K562 (cell line): ENCODE measurements around the gene DNPEP. TPM values are rescaled to one million over a fixed set of nuclear protein-coding genes. Genes with fewer than 3 reads are reported as not detected.

Experiments
- ATAC-seq: fragments of 200-7000 bp; cut with Tn5 transposase; 3 replicates; pipeline ENCODE4 v1.9.1; 2020; ENCODE audit warnings: moderate library complexity
- BruUV-seq: library from RNA; stranded (reverse); fragments of 400-500 nt; replicated peaks from 2 replicates; lab custom pipeline; 2021; lab: Mats Ljungman, UMichigan
- CTCF ChIA-PET: fragments of 300-600 bp; formaldehyde crosslinking; extraction: SDS; loops from one replicate; lab custom pipeline; 2021; ENCODE audit warnings: low intra/inter-chr PET ratio; lab: Yijun Ruan, JAX
- POLR2A ChIA-PET: fragments of 300-600, 350-650 bp; sonication (Branson Sonifier 250); formaldehyde crosslinking; extraction: SDS; loops from one replicate; lab custom pipeline; 2021; ENCODE audit warnings: antibody characterized with exemption, inconsistent platforms; lab: Yijun Ruan, JAX
- DNase-seq, 4 experiments: peaks; one replicate each; pipeline versions ENCODE4 v3.0.0 to v3.0.0-alpha.2; 2011 to 2018; ENCODE audit warnings: low spot score in 3 of 4, mixed read lengths in 3 of 4; ENCODE audit errors: extremely low read depth in 1 of 4
- FAIRE-seq: peaks from 2 replicates; lab custom pipeline; 2011; peaks lifted over from hg19 to GRCh38; lab: Jason Lieb, UNC
- H2AFZ ChIP-seq: 2 replicates; pipeline ENCODE4 v1.6.0; 2011; ENCODE audit warnings: low read depth, low read length, control low read depth, inconsistent platforms
- H3K27ac ChIP-seq: fragments of 200-600 bp; 3 replicates; pipeline ENCODE4 v1.8.0; 2011; ENCODE audit warnings: low read depth, mild to moderate bottlenecking, control low read depth, inconsistent platforms, low read length, moderate library complexity, mixed read lengths; ENCODE audit errors: extremely low read depth
- H3K27me3 ChIP-seq, 2 experiments: fragments of 300-600 bp in 1 of 2; 2 replicates in 1 of 2; 3 replicates in 1 of 2; pipeline versions ENCODE4 v1.6.0 to v1.8.0; 2011; ENCODE audit warnings: inconsistent platforms in 2 of 2, low read length in 2 of 2, mild to moderate bottlenecking in 1 of 2, mixed read lengths in 1 of 2, moderate library complexity in 1 of 2; ENCODE audit not compliant: control insufficient read depth in 2 of 2, insufficient read depth in 2 of 2
- H3K36me3 ChIP-seq: fragments of 300-600 bp; 3 replicates; pipeline ENCODE4 v1.8.0; 2011; ENCODE audit warnings: mild to moderate bottlenecking, low read length, inconsistent platforms; ENCODE audit not compliant: control insufficient read depth, insufficient read depth
- H3K4me1 ChIP-seq, 2 experiments: fragments of 200-600 bp in 1 of 2; replicated peaks in 1 of 2; 2 replicates in 1 of 2; 3 replicates in 1 of 2; pipeline versions ENCODE4 v1.5.1 to v1.8.0; 2011; ENCODE audit warnings: inconsistent platforms in 2 of 2, low read length in 2 of 2, mild to moderate bottlenecking in 1 of 2, mixed read lengths in 1 of 2, moderate library complexity in 1 of 2; ENCODE audit not compliant: control insufficient read depth in 2 of 2, insufficient read depth in 2 of 2
- H3K4me2 ChIP-seq: 2 replicates; pipeline ENCODE4 v1.6.1; 2011; ENCODE audit warnings: low read length, control low read depth, inconsistent platforms, mixed read lengths; ENCODE audit not compliant: insufficient read depth
- H3K4me3 ChIP-seq: fragments of 200-600 bp; sonication (generic), shearing (Covaris generic); 2 replicates; pipeline ENCODE4 v1.5.1; 2016; ENCODE audit warnings: control low read depth, inconsistent platforms
- H3K79me2 ChIP-seq: fragments of 200-600 bp; 3 replicates; pipeline ENCODE4 v1.8.0; 2011; ENCODE audit warnings: low read length, inconsistent platforms; ENCODE audit not compliant: control insufficient read depth, insufficient read depth
- H3K9ac ChIP-seq, 2 experiments: 2 replicates each; pipeline versions ENCODE4 v1.6.0 to v1.6.1; 2011; ENCODE audit warnings: low read depth in 2 of 2, low read length in 2 of 2, control low read depth in 1 of 2, inconsistent platforms in 1 of 2, mild to moderate bottlenecking in 1 of 2, mixed read lengths in 1 of 2; ENCODE audit not compliant: insufficient read depth in 1 of 2
- H3K9me1 ChIP-seq: one replicate; pipeline ENCODE4 v1.6.0; 2011; ENCODE audit warnings: inconsistent platforms, mild to moderate bottlenecking, low read length, moderate library complexity; ENCODE audit not compliant: control insufficient read depth, insufficient read depth
- H3K9me3 ChIP-seq: replicated peaks from 2 replicates; pipeline ENCODE4 v1.5.1; 2011; ENCODE audit warnings: low read depth, low read length, inconsistent platforms; ENCODE audit not compliant: control insufficient read depth, insufficient read depth
- H4K20me1 ChIP-seq: replicated peaks from 2 replicates; pipeline ENCODE4 v1.6.1; 2011; ENCODE audit warnings: low read length, inconsistent platforms, mixed read lengths; ENCODE audit not compliant: control insufficient read depth, insufficient read depth
- CBFA2T3 ChIP-seq: fragments of 450-650 bp; IDR thresholded peaks from 2 replicates; pipeline ENCODE4 v1.6.1; 2017
- CHCHD3 ChIP-seq: fragments of 250-450 bp; sonication (Bioruptor Pico); IDR thresholded peaks from 2 replicates; pipeline ENCODE4 v2.1.2; 2022; ENCODE audit warnings: mild to moderate bottlenecking
- FOS ChIP-seq: IDR thresholded peaks from 3 replicates; pipeline ENCODE4 v1.6.1; 2011; ENCODE audit not compliant: insufficient read length; ENCODE audit errors: extremely low read depth
- KDM5B ChIP-seq: fragments of 200-600 bp; sonication (generic); IDR thresholded peaks from 2 replicates; pipeline ENCODE4 v1.6.1; 2012; ENCODE audit warnings: low read depth, mild to moderate bottlenecking, moderate library complexity, low read length, control low read depth, inconsistent platforms; ENCODE audit not compliant: insufficient replicate concordance
- KLF10 ChIP-seq: fragments of 250-450 bp; sonication (Bioruptor Pico); IDR thresholded peaks from 2 replicates; pipeline ENCODE4 v1.6.1; 2021; ENCODE audit warnings: matching md5 sums
- MEIS2 ChIP-seq: fragments of 450-650 bp; IDR thresholded peaks from 2 replicates; pipeline ENCODE4 v1.6.1; 2014; ENCODE audit warnings: mild to moderate bottlenecking; ENCODE audit not compliant: partially characterized antibody
- NR1H2 ChIP-seq: sonication (generic); formaldehyde crosslinking; IDR thresholded peaks from 2 replicates; pipeline ENCODE4 v1.4.0; 2020; ENCODE audit warnings: mild to moderate bottlenecking, missing genetic modification reagents
- NR2C1 ChIP-seq, 2 experiments: fragments of 450-650 bp; IDR thresholded peaks; 2 replicates each; pipeline ENCODE4 v1.6.1; 2017; ENCODE audit warnings: mild to moderate bottlenecking in 2 of 2, antibody characterized with exemption in 1 of 2, inconsistent platforms in 1 of 2, missing compliant biosample characterization in 1 of 2, missing genetic modification characterization in 1 of 2
- WHSC1 ChIP-seq: IDR thresholded peaks from one replicate; pipeline ENCODE4 v1.6.1; 2012; ENCODE audit warnings: low read length, control low read depth, inconsistent platforms
- ZC3H11A ChIP-seq: IDR thresholded peaks from 2 replicates; pipeline ENCODE4 v1.6.1; 2012; ENCODE audit warnings: low read depth, low read length, improper control_type of control experiment
- ZC3H4 ChIP-seq: sonication (generic); formaldehyde crosslinking; IDR thresholded peaks from 2 replicates; pipeline ENCODE4 v1.9.0; 2021; ENCODE audit warnings: missing genetic modification reagents, borderline replicate concordance
- ZNF347 ChIP-seq: fragments of 450-650 bp; formaldehyde crosslinking; IDR thresholded peaks from 2 replicates; pipeline ENCODE4 v1.4.0; 2020; ENCODE audit warnings: low read depth, mild to moderate bottlenecking, moderate library complexity
- ZNF445 ChIP-seq: fragments of 250-450 bp; sonication (Bioruptor Pico); IDR thresholded peaks from 2 replicates; pipeline ENCODE4 v1.4.0; 2020; ENCODE audit warnings: low read depth, mild to moderate bottlenecking, moderate library complexity
- ZNF76 ChIP-seq: fragments of 250-450 bp; sonication (Bioruptor Pico); IDR thresholded peaks from 2 replicates; pipeline ENCODE4 v1.4.0; 2020; ENCODE audit warnings: mild to moderate bottlenecking, moderate library complexity, borderline replicate concordance
- ZNF830 ChIP-seq: fragments of 250-450 bp; sonication (Bioruptor Pico); IDR thresholded peaks from 2 replicates; pipeline ENCODE4 v1.5.0; 2021; ENCODE audit warnings: mild to moderate bottlenecking
- WGBS: fragments of 100-300 bp; shearing (Covaris generic); methylation state at CpG from one replicate; pipeline ENCODE4 v1.1.6; 2016; ENCODE audit warnings: low coverage, mixed read lengths; ENCODE audit not compliant: insufficient coverage; ENCODE audit errors: missing lambda C conversion rate; 5-methylcytosine and 5-hydroxymethylcytosine counted together
- in situ Hi-C: fragments of 300-500 bp; cut with MboI; formaldehyde crosslinking; loops from 4 replicates; pipeline ENCODE4 v1.15.0; 2018; ENCODE audit warnings: inconsistent platforms, mixed read lengths
- intact Hi-C: fragments of 100-400 bp; cut with micrococcal nuclease; formaldehyde crosslinking; loops from 2 replicates; pipeline ENCODE4 v1.14.2; 2022
- polyA plus RNA-seq, 8 experiments: library from polyadenylated mRNA; depleted of rRNA in 4 of 8; stranded (reverse) in 5 of 8; unstranded in 3 of 8; fragments of >200 nt; fragmentation: Nextera tagmentation in 2 of 8; fragmentation: Illumina TruSeq in 1 of 8; extraction: Ambion mirVana in 2 of 8; extraction: Trizol in 1 of 8; gene quantifications; 2 replicates each; pipeline versions ENCODE4 v1.2.1 to v1.2.3, GENCODE V29; 2011 to 2014; ENCODE audit warnings: inconsistent platforms in 1 of 8, missing spikeins in 1 of 8
- total RNA-seq, 7 experiments: library from RNA; depleted of rRNA in 6 of 7; stranded (reverse); fragments of >200 nt in 6 of 7; fragmentation: Illumina TruSeq in 2 of 7; extraction: Trizol in 2 of 7; gene quantifications; 2 replicates each; pipeline versions ENCODE4 v1.2.1 to v1.2.3, GENCODE V29; 2011 to 2021; ENCODE audit warnings: low replicate concordance in 1 of 7
- TF ChIP-seq, protein P1 (sequence below): fragments of 250-450 bp; sonication (Bioruptor Pico); IDR thresholded peaks from 2 replicates; pipeline ENCODE4 v1.6.1; 2021; ENCODE audit warnings: mild to moderate bottlenecking
- TF ChIP-seq, protein P2 (sequence below): fragments of 250-450 bp; sonication (Bioruptor Pico); IDR thresholded peaks from 2 replicates; pipeline ENCODE4 v1.4.0; 2020
- TF ChIP-seq, protein P3 (sequence below): sonication (generic); formaldehyde crosslinking; IDR thresholded peaks from 2 replicates; pipeline ENCODE4 v1.8.0; 2022; ENCODE audit warnings: missing genetic modification reagents, mild to moderate bottlenecking, moderate library complexity, borderline replicate concordance
- TF ChIP-seq, protein P4 (sequence below), 2 experiments: fragments of 450-650 bp in 1 of 2; sonication (generic) in 1 of 2; formaldehyde crosslinking in 1 of 2; IDR thresholded peaks in 1 of 2; conservative IDR thresholded peaks in 1 of 2; 2 replicates each; pipeline versions ENCODE4 v1.6.1 to v1.8.1; 2016 to 2023; ENCODE audit warnings: mild to moderate bottlenecking in 2 of 2, moderate library complexity in 2 of 2, inconsistent platforms in 1 of 2, missing genetic modification reagents in 1 of 2

DNPEP gene
- total and polyA plus RNA-seq, 9 of the 15 experiments (the other 6 are each of a cell fraction or from before 2014, with no cell fraction given), result 34.6 to 71.4 (median 45.5) TPM

DNA sequence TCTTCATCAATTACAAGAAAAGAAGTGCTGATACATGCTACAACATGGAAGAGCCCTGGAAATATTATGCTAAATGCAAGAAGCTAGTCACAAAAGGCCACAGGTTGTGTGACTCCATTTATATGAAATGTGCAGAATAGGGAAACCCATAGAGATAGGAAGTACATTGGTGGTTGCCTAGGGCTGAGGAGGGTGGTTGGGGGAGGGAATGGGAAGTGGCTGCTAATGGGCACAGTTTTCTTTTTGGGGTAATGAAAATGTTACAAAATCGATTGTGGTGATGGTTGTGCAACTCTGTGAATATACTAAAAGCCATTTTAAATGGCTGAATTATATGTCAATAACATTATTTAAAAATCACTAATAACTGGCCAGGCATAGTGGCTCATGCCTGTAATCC is 30.9 kb downstream of the DNPEP start:
- DNase-seq (no peak), FAIRE-seq (no peak), ATAC-seq (no peak)
- H4K20me1 ChIP-seq, result no peaks in the 10 kb centered on the region
- H3K4me2 ChIP-seq, result no peak overlapping the region
- in situ Hi-C loops (no loop called here), intact Hi-C loops (no loop called here)
- WGBS, result 13% methylated on average over 1 of the region's 1 CpG
- no peaks in the 10 kb centered on the region for H3K9me3 ChIP-seq
- CTCF ChIA-PET, result no interaction called here
- H3K4me3 ChIP-seq, result no peak overlapping the region
- H3K36me3 ChIP-seq, result no peaks in the 10 kb centered on the region
- peaks cover 2 to 17% of the 10 kb centered on the region in 2 experiments; a peak in 4 of 5 replicates for H3K4me1 ChIP-seq
- no TSS peak for BruUV-seq
- no peak for TF ChIP-seq ZC3H11A
- no peak for TF ChIP-seq MEIS2
- no peak for TF ChIP-seq CBFA2T3
- TF ChIP-seq ZNF347, result no peak
- no peak for TF ChIP-seq NR1H2 (CRISPR knock-in tag)
- no peak for TF ChIP-seq FOS
- no peak for TF ChIP-seq CHCHD3
- no peak for TF ChIP-seq KLF10 (CRISPR knock-in tag)
- TF ChIP-seq, protein P1, sequence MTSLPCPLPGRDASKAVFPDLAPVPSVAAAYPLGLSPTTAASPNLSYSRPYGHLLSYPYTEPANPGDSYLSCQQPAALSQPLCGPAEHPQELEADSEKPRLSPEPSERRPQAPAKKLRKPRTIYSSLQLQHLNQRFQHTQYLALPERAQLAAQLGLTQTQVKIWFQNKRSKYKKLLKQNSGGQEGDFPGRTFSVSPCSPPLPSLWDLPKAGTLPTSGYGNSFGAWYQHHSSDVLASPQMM, result no peak
- TF ChIP-seq WHSC1, result no peak
- no peak for TF ChIP-seq ZNF76
- TF ChIP-seq ZNF830 (CRISPR knock-in tag), result no peak
- no peak for TF ChIP-seq NR2C1 (IDR thresholded peaks at IDR 0.05)
- no peak for TF ChIP-seq NR2C1 (tag; IDR thresholded peaks at IDR 0.05)
- TF ChIP-seq KDM5B, result no peak
- no peak for TF ChIP-seq ZC3H4 (CRISPR knock-in tag)
- TF ChIP-seq, protein P2, sequence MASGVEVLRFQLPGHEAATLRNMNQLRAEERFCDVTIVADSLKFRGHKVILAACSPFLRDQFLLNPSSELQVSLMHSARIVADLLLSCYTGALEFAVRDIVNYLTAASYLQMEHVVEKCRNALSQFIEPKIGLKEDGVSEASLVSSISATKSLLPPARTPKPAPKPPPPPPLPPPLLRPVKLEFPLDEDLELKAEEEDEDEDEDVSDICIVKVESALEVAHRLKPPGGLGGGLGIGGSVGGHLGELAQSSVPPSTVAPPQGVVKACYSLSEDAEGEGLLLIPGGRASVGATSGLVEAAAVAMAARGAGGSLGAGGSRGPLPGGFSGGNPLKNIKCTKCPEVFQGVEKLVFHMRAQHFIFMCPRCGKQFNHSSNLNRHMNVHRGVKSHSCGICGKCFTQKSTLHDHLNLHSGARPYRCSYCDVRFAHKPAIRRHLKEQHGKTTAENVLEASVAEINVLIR (CRISPR knock-in tag), result no peak
- TF ChIP-seq, protein P3, sequence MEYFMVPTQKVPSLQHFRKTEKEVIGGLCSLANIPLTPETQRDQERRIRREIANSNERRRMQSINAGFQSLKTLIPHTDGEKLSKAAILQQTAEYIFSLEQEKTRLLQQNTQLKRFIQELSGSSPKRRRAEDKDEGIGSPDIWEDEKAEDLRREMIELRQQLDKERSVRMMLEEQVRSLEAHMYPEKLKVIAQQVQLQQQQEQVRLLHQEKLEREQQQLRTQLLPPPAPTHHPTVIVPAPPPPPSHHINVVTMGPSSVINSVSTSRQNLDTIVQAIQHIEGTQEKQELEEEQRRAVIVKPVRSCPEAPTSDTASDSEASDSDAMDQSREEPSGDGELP, result no peak
- TF ChIP-seq ZNF445 (CRISPR knock-in tag), result no peak
- TF ChIP-seq, protein P4, sequence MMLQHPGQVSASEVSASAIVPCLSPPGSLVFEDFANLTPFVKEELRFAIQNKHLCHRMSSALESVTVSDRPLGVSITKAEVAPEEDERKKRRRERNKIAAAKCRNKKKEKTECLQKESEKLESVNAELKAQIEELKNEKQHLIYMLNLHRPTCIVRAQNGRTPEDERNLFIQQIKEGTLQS (IDR thresholded peaks at IDR 0.05), result no peak
- TF ChIP-seq, protein P4 (CRISPR knock-in tag; conservative IDR thresholded peaks at IDR 0.05), result no peak
- POLR2A ChIA-PET, result no interaction called here
- no peak overlapping the region for H3K9ac ChIP-seq
- no peak overlapping the region for H2AFZ ChIP-seq
- peaks cover 6 to 10% of the 10 kb centered on the region in 2 experiments; a peak in 3 of 5 replicates for H3K27me3 ChIP-seq
- H3K27ac ChIP-seq, result no peak overlapping the region
- H3K79me2 ChIP-seq, result no peaks in the 10 kb centered on the region
- H3K9me1 ChIP-seq, result no peaks in the 10 kb centered on the region
